CD14-positive monocyte (primary cell): ENCODE data around the gene CDH18. TPM values are rescaled to one million over a fixed set of nuclear protein-coding genes. Genes with fewer than 3 reads are reported as not detected.

ENCODE experiments used
- DNase-seq, 3 donors: peaks; one replicate each; pipeline ENCODE4 v3.0.0-alpha.2; 2011 to 2022
- H2AFZ ChIP-seq: 2 replicates; pipeline ENCODE4 v1.6.0; 2012; ENCODE audit warnings: mild to moderate bottlenecking, low read depth, low read length, inconsistent platforms; ENCODE audit not compliant: insufficient read depth, poor library complexity, severe bottlenecking
- H3K27ac ChIP-seq, 2 donors: 1 replicate in 1 of 2; 2 replicates in 1 of 2; pipeline ENCODE4 v1.5.1; 2012 to 2013; ENCODE audit warnings: low read length in 2 of 2, control low read depth in 1 of 2, inconsistent platforms in 1 of 2, low read depth in 1 of 2, mild to moderate bottlenecking in 1 of 2
- H3K27me3 ChIP-seq, 2 donors: one replicate each; pipeline versions ENCODE4 v1.6.0 to v1.6.1; 2011 to 2013; ENCODE audit warnings: low read length in 2 of 2; ENCODE audit not compliant: control insufficient read depth in 2 of 2, insufficient read depth in 2 of 2
- H3K36me3 ChIP-seq, 2 donors: replicated peaks in 1 of 2; 1 replicate in 1 of 2; 2 replicates in 1 of 2; pipeline versions ENCODE4 v1.5.1 to v1.6.1; 2012 to 2013; ENCODE audit warnings: low read length in 2 of 2, control low read depth in 1 of 2, inconsistent platforms in 1 of 2, mild to moderate bottlenecking in 1 of 2; ENCODE audit not compliant: insufficient read depth in 2 of 2, control insufficient read depth in 1 of 2
- H3K4me1 ChIP-seq, 2 donors: 1 replicate in 1 of 2; 2 replicates in 1 of 2; pipeline versions ENCODE4 v1.5.1 to v1.6.1; 2012 to 2013; ENCODE audit warnings: low read length in 2 of 2, control low read depth in 1 of 2, inconsistent platforms in 1 of 2, mild to moderate bottlenecking in 1 of 2, moderate library complexity in 1 of 2; ENCODE audit not compliant: insufficient read depth in 2 of 2, control insufficient read depth in 1 of 2
- H3K4me2 ChIP-seq: replicated peaks from 2 replicates; pipeline ENCODE3; 2012; ENCODE audit warnings: low read length, moderate library complexity, mild to moderate bottlenecking; ENCODE audit not compliant: poor library complexity, severe bottlenecking; ENCODE audit errors: extremely low read depth
- H3K4me3 ChIP-seq, 3 experiments: fragments of 200-600 bp in 1 of 3; sonication (generic) in 1 of 3; replicated peaks in 1 of 3; 1 replicate in 2 of 3; 2 replicates in 1 of 3; pipeline ENCODE4 v1.5.1; 2011 to 2013; ENCODE audit warnings: low read length in 3 of 3, mild to moderate bottlenecking in 3 of 3, control low read depth in 2 of 3, low read depth in 2 of 3, inconsistent platforms in 1 of 3, moderate library complexity in 1 of 3
- H3K79me2 ChIP-seq: 2 replicates; pipeline ENCODE4 v1.6.0; 2012; ENCODE audit warnings: mild to moderate bottlenecking, control low read depth, inconsistent platforms, low read length, moderate library complexity; ENCODE audit not compliant: insufficient read depth
- H3K9ac ChIP-seq: 2 replicates; pipeline ENCODE4 v1.6.0; 2017; ENCODE audit warnings: low read length, mild to moderate bottlenecking; ENCODE audit not compliant: insufficient read depth, poor library complexity, severe bottlenecking
- H3K9me3 ChIP-seq, 2 donors: replicated peaks in 1 of 2; 1 replicate in 1 of 2; 2 replicates in 1 of 2; pipeline versions ENCODE4 v1.5.1 to v1.6.1; 2012 to 2013; ENCODE audit warnings: low read length in 2 of 2, control low read depth in 1 of 2; ENCODE audit not compliant: control insufficient read depth in 1 of 2, insufficient read depth in 1 of 2
- H4K20me1 ChIP-seq: 2 replicates; pipeline ENCODE4 v1.6.0; 2012; ENCODE audit warnings: mild to moderate bottlenecking, low read length, control low read depth, moderate library complexity; ENCODE audit not compliant: insufficient read depth
- H3K27ac Mint-ChIP-seq, 7 donors: one replicate each; pipeline ENCODE4 v1.8.0; 2020; ENCODE audit warnings: mild to moderate bottlenecking in 7 of 7, mixed read lengths in 7 of 7, moderate library complexity in 6 of 7, inconsistent platforms in 2 of 7
- H3K27me3 Mint-ChIP-seq, 3 donors: one replicate each; pipeline ENCODE4 v1.8.0; 2021 to 2022; ENCODE audit warnings: low read depth in 3 of 3, mild to moderate bottlenecking in 3 of 3, mixed read lengths in 3 of 3, moderate library complexity in 3 of 3, inconsistent platforms in 1 of 3
- H3K36me3 Mint-ChIP-seq, 2 donors: one replicate each; pipeline ENCODE4 v1.8.0; 2020; ENCODE audit warnings: mixed read lengths in 2 of 2, inconsistent platforms in 1 of 2, mild to moderate bottlenecking in 1 of 2
- H3K4me1 Mint-ChIP-seq: one replicate; pipeline ENCODE4 v1.8.0; 2020; ENCODE audit warnings: mild to moderate bottlenecking, mixed read lengths
- H3K4me3 Mint-ChIP-seq, 2 donors: one replicate each; pipeline ENCODE4 v1.8.0; 2020; ENCODE audit warnings: mild to moderate bottlenecking in 2 of 2, mixed read lengths in 2 of 2, moderate library complexity in 1 of 2
- H3K9me3 Mint-ChIP-seq, 7 donors: one replicate each; pipeline ENCODE4 v1.8.0; 2020 to 2022; ENCODE audit warnings: mixed read lengths in 7 of 7, mild to moderate bottlenecking in 6 of 7, moderate library complexity in 6 of 7, inconsistent platforms in 2 of 7
- CTCF ChIP-seq: fragments of 200-600 bp; IDR thresholded peaks from one replicate; pipeline ENCODE4 v1.8.0; 2022; ENCODE audit warnings: antibody characterized with exemption, mild to moderate bottlenecking
- WGBS: methylation state at CpG from one replicate; pipeline ENCODE4 v1.1.5; 2013; ENCODE audit warnings: missing lambda C conversion rate; ENCODE audit not compliant: insufficient coverage; 5-methylcytosine and 5-hydroxymethylcytosine counted together
- intact Hi-C, 2 donors: fragments of 100-400 bp; cut with micrococcal nuclease; formaldehyde crosslinking; loops; one replicate each; pipeline versions ENCODE4 v1.15.0 to v1.15.1; 2023
- polyA plus RNA-seq, 3 donors: library from polyadenylated mRNA; depleted of rRNA in 1 of 3; unstranded in 2 of 3; stranded (reverse) in 1 of 3; fragments of 300-500 nt in 2 of 3; fragments of >200 nt in 1 of 3; fragmentation: Illumina TruSeq in 2 of 3; gene quantifications; 1 replicate in 2 of 3; 2 replicates in 1 of 3; pipeline ENCODE4 v1.2.3, GENCODE V29; 2012 to 2021

The CDH18 gene
- polyA plus RNA-seq, 3 donors = not detected

GRCh38 chr5:19940192-19940591 is 47.8 kb downstream of the CDH18 start:
- Mint-ChIP-seq H3K36me3 (no peaks in the 10 kb centered on the region), H3K27me3 (no peaks in the 10 kb centered on the region), H3K4me1 (no peaks in the 10 kb centered on the region), H3K4me3 (no peak overlapping the region), H3K9me3 (peaks cover 0 to 8% (median 2%) of the 10 kb centered on the region in 7 donors), H3K27ac (no peak overlapping the region)
- Histone ChIP-seq H3K4me3 (no peak overlapping the region), H3K36me3 (no peaks in the 10 kb centered on the region), H3K4me1 (no peaks in the 10 kb centered on the region), H2AFZ (no peak overlapping the region), H3K79me2 (no peaks in the 10 kb centered on the region), H4K20me1 (no peaks in the 10 kb centered on the region), H3K27ac (no peak overlapping the region), H3K9ac (no peak overlapping the region), H3K4me2 (no peak overlapping the region), H3K27me3 (no peaks in the 10 kb centered on the region), H3K9me3 (peaks cover 3 to 5% of the 10 kb centered on the region in 2 donors)
- no peak for TF ChIP-seq CTCF
- intact Hi-C loops = no loop called here
- DNase-seq = no peak
- WGBS = no CpG with 5 or more reads among the region's 1 CpG

GRCh38 chr5:19930451-19930850 is 57.5 kb downstream of the CDH18 start:
- peaks cover 0 to under 1% (median 0%) of the 10 kb centered on the region in 3 donors for H3K27me3 Mint-ChIP-seq
- H3K4me1 ChIP-seq = no peaks in the 10 kb centered on the region
- no peak overlapping the region for H3K4me2 ChIP-seq
- H3K4me3 Mint-ChIP-seq = no peak overlapping the region
- H3K9ac ChIP-seq = no peak overlapping the region
- peaks cover 0 to 3% (median under 1%) of the 10 kb centered on the region in 7 donors for H3K9me3 Mint-ChIP-seq
- H3K4me1 Mint-ChIP-seq = no peaks in the 10 kb centered on the region
- H2AFZ ChIP-seq = no peak overlapping the region
- no peaks in the 10 kb centered on the region for H3K9me3 ChIP-seq
- no peak for DNase-seq
- no peak for TF ChIP-seq CTCF
- no peaks in the 10 kb centered on the region for H3K36me3 Mint-ChIP-seq
- H3K27me3 ChIP-seq = no peaks in the 10 kb centered on the region
- H3K4me3 ChIP-seq = no peak overlapping the region
- intact Hi-C loops = no loop called here
- H4K20me1 ChIP-seq = no peaks in the 10 kb centered on the region
- H3K27ac Mint-ChIP-seq = no peak overlapping the region
- no peak overlapping the region for H3K27ac ChIP-seq
- no peaks in the 10 kb centered on the region for H3K36me3 ChIP-seq
- no peaks in the 10 kb centered on the region for H3K79me2 ChIP-seq
- WGBS = 70% methylated on average over 2 of the region's 5 CpGs
